GM19372 (cell line): Measurements from ENCODE around the gene SORBS1.

ENCODE experiments used
- ATAC-seq: cut with Tn5 transposase; IDR thresholded peaks from one replicate; pipeline ENCODE4 v1.9.1; 2021; ENCODE audit warnings: mild to moderate bottlenecking, low read depth, moderate library complexity; ENCODE audit not compliant: unreplicated experiment

The SORBS1 gene

GRCh38 chr10:95333997-95334804, 227.0 kb downstream of the SORBS1 start:
- no peak for ATAC-seq

DNA sequence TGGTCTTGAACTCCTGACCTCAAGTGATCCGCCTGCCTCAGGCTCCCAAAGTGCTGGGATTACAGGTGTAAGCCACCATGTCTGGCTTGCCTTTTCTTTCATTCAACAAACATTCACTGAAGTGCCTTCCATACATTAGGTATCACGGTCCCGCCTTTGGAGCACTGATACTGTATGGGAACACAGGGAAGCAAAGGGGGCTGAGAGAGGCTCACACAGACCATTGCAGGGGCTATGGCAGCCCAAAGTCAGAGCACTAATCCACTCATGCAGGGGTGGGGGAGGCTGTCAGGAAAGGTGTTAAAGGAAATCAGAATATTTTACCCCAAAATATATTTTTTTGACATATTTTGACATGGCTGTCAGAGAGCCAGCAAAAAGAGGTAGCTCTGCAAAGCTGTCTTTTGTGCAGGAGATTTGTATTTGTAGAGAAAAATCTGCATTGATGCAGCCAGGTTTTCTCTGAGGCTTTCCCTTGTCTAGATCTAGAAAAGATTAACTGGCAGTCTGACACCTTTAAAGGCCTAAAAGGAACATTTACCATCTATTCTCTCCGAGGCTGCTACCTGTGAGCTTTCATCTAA, 228.4 kb downstream of the SORBS1 start:
- no peak for ATAC-seq

DNA sequence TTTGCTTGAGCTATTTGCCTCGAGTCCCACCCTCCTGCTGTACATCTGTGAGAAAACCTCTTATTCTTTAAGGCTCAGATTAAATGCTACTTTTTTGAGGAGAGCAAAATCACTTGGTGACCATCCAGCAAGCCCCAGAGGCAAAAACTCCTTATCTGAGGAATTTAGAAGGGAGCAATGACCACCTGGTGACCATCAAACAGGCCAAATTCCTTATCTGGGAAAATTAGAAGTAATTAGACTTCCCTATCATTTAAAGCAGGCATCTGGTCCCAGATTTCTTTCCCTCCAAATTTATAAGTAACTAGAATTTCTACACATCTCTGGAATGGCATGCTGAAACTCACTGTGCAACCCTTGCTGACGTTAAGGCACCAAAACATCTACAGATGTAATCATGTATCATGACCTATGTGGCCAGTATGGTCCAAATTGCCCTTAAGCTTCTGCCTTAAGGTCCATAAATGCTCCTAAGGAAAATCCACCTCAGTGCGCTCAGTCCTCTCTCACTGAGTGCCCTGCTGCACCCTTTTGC, 229.5 kb downstream of the SORBS1 start:
- ATAC-seq, result no peak

GRCh38 chr10:95330966-95331453, 230.2 kb downstream of the SORBS1 start:
- ATAC-seq, result no peak

DNA sequence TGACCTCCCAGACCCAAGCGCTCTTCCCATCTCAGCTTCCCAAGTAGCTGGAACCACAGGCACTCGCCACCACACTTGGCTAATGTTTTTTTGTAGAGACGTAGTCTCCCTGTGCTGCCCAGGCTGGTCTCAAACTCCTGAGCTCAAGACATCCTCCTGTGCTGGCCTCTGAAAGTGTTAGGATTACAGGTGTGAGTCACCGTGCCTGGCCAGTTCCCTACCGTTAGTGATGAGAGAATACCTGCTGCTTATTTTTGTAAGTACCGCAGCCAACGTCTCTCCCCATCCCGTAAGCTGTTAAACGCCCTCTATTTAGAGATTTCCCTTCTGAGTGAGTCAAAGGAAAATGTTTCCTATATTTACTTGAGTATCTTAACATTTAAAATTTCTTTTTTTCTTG, 231.9 kb downstream of the SORBS1 start:
- ATAC-seq, result no peak

DNA sequence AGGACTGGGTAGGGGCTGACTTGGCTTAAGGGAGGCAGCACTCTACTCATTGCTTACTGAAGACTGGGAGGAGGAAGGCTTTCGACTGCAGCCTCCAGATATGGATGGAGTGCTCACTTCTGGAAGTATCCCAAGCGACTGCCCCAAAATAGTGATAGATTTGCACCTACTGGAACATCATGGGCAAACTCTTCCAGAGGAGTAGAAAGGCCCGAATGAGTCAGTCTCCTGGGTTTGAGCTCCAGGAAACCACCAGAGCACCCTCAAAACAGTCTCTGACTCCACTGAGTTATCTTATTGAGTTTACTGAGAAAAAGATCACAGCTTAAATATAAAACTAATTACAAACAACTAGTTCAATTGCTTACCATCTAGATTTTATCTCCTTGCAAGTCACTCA, 233.2 kb downstream of the SORBS1 start:
- ATAC-seq, result no peak

DNA sequence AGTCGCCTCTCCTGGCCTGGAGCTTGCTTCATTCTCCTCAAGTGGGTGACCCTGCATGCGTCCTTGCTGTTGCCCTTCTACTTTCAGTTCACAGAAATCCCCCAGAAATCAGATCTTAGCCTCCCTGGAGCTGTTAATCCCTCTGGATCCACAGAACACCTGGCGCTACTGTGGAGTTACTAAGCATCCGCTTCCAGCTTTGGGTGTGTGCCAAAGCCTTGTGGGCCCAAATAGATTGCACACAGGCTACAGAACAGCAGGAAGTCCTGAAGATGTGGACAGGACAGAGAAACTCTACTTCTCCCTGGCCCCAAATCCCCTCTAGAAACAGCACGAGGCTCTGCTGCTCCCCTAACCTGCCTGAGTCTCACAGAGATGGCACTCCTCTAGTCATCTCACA, 233.8 kb downstream of the SORBS1 start:
- no peak for ATAC-seq

GRCh38 chr10:95326396-95326795, 234.8 kb downstream of the SORBS1 start:
- no peak for ATAC-seq

- ATAC-seq, result no peak
These were observed 235.3 kb downstream of the SORBS1 start for GRCh38 chr10:95325863-95326262.

- ATAC-seq, result no peak
These were observed 236.5 kb downstream of the SORBS1 start for GRCh38 chr10:95324436-95325268.

DNA sequence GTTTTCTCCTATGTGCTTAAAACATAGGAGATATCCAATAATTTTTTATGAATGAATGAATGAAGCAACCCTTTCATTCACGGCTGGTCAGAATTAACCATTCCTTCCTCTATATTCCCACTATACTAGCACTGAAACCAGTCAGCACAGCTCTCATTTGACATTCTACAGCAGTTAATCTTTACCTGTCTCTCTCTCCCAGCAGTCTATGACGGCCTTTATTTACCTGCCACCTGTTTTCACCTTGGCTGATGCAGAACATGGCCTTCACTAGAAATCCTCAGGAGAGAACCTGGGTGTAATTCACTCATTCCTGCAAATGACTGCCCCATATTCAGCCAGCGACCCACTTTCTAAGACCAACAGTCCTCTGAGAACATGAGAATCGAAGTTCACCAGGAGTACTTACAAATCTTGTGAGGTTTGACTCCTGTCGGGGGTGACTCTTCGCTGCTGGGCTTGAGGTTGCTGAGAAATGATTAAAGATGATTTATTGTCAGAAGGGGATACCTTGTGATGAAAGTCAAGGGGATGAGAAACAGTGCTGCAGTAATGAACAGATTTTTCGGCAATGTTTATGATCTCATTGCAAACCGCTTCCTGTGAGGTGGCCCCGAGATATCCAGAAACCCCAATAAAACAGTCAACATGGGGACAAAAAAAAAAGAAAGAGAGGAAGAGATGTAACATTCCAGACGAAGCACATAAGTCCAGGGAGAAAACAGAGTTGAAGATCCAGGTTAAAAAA, 239.4 kb downstream of the SORBS1 start:
- no peak for ATAC-seq

- ATAC-seq, result no peak
These were observed 241.9 kb downstream of the SORBS1 start for GRCh38 chr10:95319239-95319638.

DNA sequence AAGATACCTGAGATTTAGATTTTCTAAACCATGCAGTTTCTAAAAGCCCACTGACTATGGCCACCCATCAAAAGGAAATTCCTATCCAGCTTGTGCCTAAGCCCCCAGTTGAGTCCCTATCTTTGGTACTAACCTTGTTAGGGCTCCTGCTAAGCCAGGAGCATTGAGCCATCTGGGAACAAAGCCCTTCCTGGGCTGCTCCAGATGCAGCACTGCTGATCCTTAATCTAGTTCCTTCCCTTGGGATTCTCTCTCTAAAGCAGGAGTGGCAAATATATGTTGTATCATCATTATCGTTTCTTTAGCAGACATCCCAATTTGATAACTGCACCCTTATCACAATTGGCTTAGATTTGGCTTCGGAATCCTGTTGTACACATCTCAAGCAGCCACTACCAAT, 245.7 kb downstream of the SORBS1 start:
- no peak for ATAC-seq

GRCh38 chr10:95314192-95314918, 246.8 kb downstream of the SORBS1 start:
- ATAC-seq, result no peak

DNA sequence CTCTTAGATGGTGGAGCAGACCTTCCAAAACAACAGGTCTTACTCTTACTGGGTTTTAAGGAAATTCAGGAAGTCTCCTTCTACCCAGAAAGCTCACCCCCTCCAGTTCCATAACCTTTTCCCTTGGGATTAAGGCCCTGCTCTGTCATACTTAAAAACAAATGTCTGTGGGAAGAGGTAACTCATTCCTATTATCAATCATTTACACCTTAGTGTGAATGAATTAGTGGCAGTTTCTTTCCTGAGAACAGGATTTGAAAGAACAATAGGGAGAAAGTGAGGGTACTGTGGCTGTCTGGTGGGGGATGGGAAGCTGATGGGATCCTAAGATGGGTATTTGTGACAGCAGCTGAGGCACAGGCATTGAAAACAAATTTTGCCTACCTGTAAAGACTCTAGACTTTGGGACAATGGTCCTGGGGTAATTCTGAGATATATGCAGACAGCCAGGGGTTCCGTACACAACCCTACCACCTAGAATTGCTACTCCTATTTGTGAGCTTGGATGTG, 248.1 kb downstream of the SORBS1 start:
- no peak for ATAC-seq

GRCh38 chr10:95312257-95312656, 248.9 kb downstream of the SORBS1 start:
- ATAC-seq, result no peak

GRCh38 chr10:95309958-95310357, 251.2 kb downstream of the SORBS1 start:
- ATAC-seq, result no peak

DNA sequence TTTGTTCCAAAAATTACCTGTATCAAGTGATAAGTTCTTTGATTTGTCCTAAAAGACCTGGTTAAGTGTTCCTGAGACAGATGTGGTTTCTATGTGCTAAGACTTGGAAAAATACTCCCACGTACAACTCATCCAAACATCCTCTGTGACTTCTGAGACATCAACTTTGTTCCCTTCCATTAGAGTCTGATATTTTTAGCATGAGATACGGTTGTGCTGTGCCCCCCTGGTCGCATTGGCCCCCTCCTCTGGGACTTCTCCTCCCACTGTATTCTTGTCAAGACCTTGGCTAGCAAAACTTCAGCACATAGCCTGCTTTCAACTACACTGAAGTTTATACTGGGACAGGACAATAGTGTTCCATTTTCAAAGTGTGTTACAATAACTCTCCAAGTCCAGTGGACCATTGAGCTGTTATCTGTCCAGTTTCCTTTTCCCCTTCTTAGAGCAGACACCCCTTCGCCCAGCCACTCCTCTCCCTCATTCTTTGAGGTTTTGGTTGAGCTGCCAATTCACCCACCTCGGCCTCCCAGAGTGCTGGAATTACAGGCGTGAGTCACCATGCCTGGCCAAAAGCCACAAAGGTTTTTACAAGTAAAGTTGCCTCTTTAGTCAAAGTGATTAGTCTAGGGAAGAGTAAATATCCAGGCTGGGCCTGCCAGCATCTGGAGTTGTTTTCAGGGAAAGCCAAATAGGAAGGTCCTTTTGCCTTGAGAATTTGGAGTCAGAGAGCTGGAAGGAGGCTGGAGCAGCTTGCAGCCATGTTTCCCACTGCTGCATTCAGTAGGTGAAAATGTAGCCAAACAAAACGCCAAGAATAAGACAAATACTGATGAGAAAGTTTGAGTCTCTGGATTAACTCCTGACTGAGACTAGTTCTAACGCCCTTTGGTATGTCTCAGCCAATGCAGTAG, 252.5 kb downstream of the SORBS1 start:
- no peak for ATAC-seq
